ENCODE results near the gene MYO5B.

DNA sequence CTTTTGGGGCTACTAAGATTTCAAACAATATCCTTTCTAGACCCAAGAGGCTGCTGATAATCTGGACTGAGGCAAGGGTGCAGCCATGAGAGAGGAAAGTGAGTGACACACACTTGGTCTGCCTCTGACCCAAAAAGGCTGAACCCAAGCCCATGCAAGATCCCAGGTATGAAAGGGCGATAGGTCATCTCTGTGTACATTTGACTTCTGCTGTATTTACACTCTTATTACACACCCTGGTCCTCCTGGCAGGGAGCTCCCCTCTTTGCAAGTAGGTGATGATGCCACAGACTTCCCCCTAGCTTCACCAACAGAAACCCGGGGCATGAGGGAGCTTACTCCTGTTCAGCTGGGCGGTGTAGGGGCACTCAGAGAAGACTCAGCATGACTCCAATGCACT is 319.8 kb downstream of the MYO5B start:
- no peak for TF ChIP-seq EZH2phosphoT487 (IDR thresholded peaks at IDR 0.05; ENCODE audit: low read depth, severe bottlenecking, unreplicated experiment)
- TF ChIP-seq, protein P1, sequence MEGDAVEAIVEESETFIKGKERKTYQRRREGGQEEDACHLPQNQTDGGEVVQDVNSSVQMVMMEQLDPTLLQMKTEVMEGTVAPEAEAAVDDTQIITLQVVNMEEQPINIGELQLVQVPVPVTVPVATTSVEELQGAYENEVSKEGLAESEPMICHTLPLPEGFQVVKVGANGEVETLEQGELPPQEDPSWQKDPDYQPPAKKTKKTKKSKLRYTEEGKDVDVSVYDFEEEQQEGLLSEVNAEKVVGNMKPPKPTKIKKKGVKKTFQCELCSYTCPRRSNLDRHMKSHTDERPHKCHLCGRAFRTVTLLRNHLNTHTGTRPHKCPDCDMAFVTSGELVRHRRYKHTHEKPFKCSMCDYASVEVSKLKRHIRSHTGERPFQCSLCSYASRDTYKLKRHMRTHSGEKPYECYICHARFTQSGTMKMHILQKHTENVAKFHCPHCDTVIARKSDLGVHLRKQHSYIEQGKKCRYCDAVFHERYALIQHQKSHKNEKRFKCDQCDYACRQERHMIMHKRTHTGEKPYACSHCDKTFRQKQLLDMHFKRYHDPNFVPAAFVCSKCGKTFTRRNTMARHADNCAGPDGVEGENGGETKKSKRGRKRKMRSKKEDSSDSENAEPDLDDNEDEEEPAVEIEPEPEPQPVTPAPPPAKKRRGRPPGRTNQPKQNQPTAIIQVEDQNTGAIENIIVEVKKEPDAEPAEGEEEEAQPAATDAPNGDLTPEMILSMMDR (IDR thresholded peaks at IDR 0.05; ENCODE audit: poor library complexity), result no peak
- no peak for TF ChIP-seq EZH2 (IDR thresholded peaks at IDR 0.05; ENCODE audit: borderline replicate concordance)

Data from hepatocyte (in vitro differentiated cells).